K562 (cell line): ENCODE measurements around the gene TMEM87A. TPM values are rescaled to one million over a fixed set of nuclear protein-coding genes. Genes with fewer than 3 reads are reported as not detected.

ENCODE experiments used
- ARHGAP35 ChIP-seq: fragments of 450-650 bp; IDR thresholded peaks from 2 replicates; pipeline ENCODE4 v1.6.1; 2018; ENCODE audit not compliant: partially characterized antibody
- CC2D1A ChIP-seq: fragments of 450-650 bp; IDR thresholded peaks from 2 replicates; pipeline ENCODE4 v1.6.1; 2017; ENCODE audit warnings: mild to moderate bottlenecking
- FOSL1 ChIP-seq: fragments of 200-800 bp; sonication (Bioruptor generic); conservative IDR thresholded peaks from 2 replicates; pipeline ENCODE4 v1.6.1; 2016; ENCODE audit warnings: missing genetic modification characterization, missing compliant biosample characterization
- GATAD2B ChIP-seq: fragments of 450-650 bp; IDR thresholded peaks from 2 replicates; pipeline ENCODE4 v1.6.1; 2017; ENCODE audit warnings: mild to moderate bottlenecking, borderline replicate concordance
- GTF2E2 ChIP-seq: fragments of 200-800 bp; sonication (Bioruptor generic); IDR thresholded peaks from 2 replicates; pipeline ENCODE4 v1.6.1; 2016; ENCODE audit warnings: missing genetic modification characterization, missing compliant biosample characterization
- HCFC1 ChIP-seq: IDR thresholded peaks from 2 replicates; pipeline ENCODE4 v1.6.1; 2012; ENCODE audit warnings: low read depth, low read length, improper control_type of control experiment
- HMG20A ChIP-seq: fragments of 450-650 bp; formaldehyde crosslinking; conservative IDR thresholded peaks from 2 replicates; pipeline ENCODE4 v1.4.0; 2020; ENCODE audit warnings: mild to moderate bottlenecking, mixed read lengths
- ILK ChIP-seq: fragments of 450-650 bp; IDR thresholded peaks from 2 replicates; pipeline ENCODE4 v1.6.1; 2016; ENCODE audit warnings: missing genetic modification characterization, low read depth, mild to moderate bottlenecking, missing compliant biosample characterization, moderate library complexity, borderline replicate concordance
- KDM1A ChIP-seq, 2 experiments: fragments of 450-650 bp; IDR thresholded peaks; 2 replicates each; pipeline ENCODE4 v1.6.1; 2016; ENCODE audit warnings: mild to moderate bottlenecking in 2 of 2
- MBD1 ChIP-seq: fragments of 250-450 bp; sonication (Bioruptor Pico); IDR thresholded peaks from 2 replicates; pipeline ENCODE4 v1.8.0; 2022; ENCODE audit warnings: inconsistent platforms
- NR2C2 ChIP-seq, 2 experiments: fragments of 200-800 bp in 1 of 2; sonication (Bioruptor generic) in 1 of 2; sonication (generic) in 1 of 2; formaldehyde crosslinking in 1 of 2; IDR thresholded peaks; 2 replicates each; pipeline versions ENCODE4 v1.6.1 to v1.8.0; 2016 to 2022; ENCODE audit warnings: mild to moderate bottlenecking in 1 of 2, missing compliant biosample characterization in 1 of 2, missing genetic modification characterization in 1 of 2, missing genetic modification reagents in 1 of 2
- NRF1 ChIP-seq, 2 experiments: fragments of 450-650 bp; IDR thresholded peaks in 1 of 2; conservative IDR thresholded peaks in 1 of 2; 2 replicates each; pipeline ENCODE4 v1.6.1; 2014; ENCODE audit warnings: mild to moderate bottlenecking in 2 of 2
- RB1 ChIP-seq: fragments of 450-650 bp; IDR thresholded peaks from 2 replicates; pipeline ENCODE4 v1.6.1; 2017; ENCODE audit warnings: low read depth, mild to moderate bottlenecking
- RBM34 ChIP-seq: fragments of 200-400 bp; formaldehyde crosslinking; IDR thresholded peaks from 2 replicates; pipeline ENCODE4 v1.6.1; 2018; ENCODE audit warnings: low read length, borderline replicate concordance; ENCODE audit not compliant: insufficient read depth
- TBP ChIP-seq: optimal IDR thresholded peaks from 2 replicates; pipeline ENCODE3; 2011; ENCODE audit warnings: low read depth, low read length, improper control_type of control experiment
- ZBTB17 ChIP-seq: fragments of 450-650 bp; formaldehyde crosslinking; IDR thresholded peaks from 2 replicates; pipeline ENCODE4 v1.4.0; 2020; ENCODE audit warnings: mild to moderate bottlenecking
- polyA plus RNA-seq, 8 experiments: library from polyadenylated mRNA; depleted of rRNA in 4 of 8; stranded (reverse) in 5 of 8; unstranded in 3 of 8; fragments of >200 nt; fragmentation: Nextera tagmentation in 2 of 8; fragmentation: Illumina TruSeq in 1 of 8; extraction: Ambion mirVana in 2 of 8; extraction: Trizol in 1 of 8; gene quantifications; 2 replicates each; pipeline versions ENCODE4 v1.2.1 to v1.2.3, GENCODE V29; 2011 to 2014; ENCODE audit warnings: inconsistent platforms in 1 of 8, missing spikeins in 1 of 8
- total RNA-seq, 7 experiments: library from RNA; depleted of rRNA in 6 of 7; stranded (reverse); fragments of >200 nt in 6 of 7; fragmentation: Illumina TruSeq in 2 of 7; extraction: Trizol in 2 of 7; gene quantifications; 2 replicates each; pipeline versions ENCODE4 v1.2.1 to v1.2.3, GENCODE V29; 2011 to 2021; ENCODE audit warnings: low replicate concordance in 1 of 7
- TF ChIP-seq, protein P1 (sequence below), 2 experiments: fragments of 450-650 bp in 1 of 2; IDR thresholded peaks; 2 replicates each; pipeline ENCODE4 v1.6.1; 2011 to 2017; ENCODE audit warnings: low read depth in 2 of 2, antibody characterized with exemption in 1 of 2, borderline replicate concordance in 1 of 2, low read length in 1 of 2, mild to moderate bottlenecking in 1 of 2, mixed read lengths in 1 of 2; ENCODE audit not compliant: control insufficient read depth in 1 of 2
- TF ChIP-seq, protein P2 (sequence below), 2 experiments: fragments of 450-650 bp; conservative IDR thresholded peaks; 2 replicates each; pipeline ENCODE4 v1.6.1; 2017; ENCODE audit warnings: mild to moderate bottlenecking in 2 of 2, moderate library complexity in 2 of 2
- TF ChIP-seq, protein P3 (sequence below): fragments of 450-650 bp; IDR thresholded peaks from 2 replicates; pipeline ENCODE4 v1.6.1; 2016

TMEM87A gene
- total and polyA plus RNA-seq, 9 of the 15 experiments (the other 6 are each of a cell fraction or from before 2014, with no cell fraction given), result 16.6 to 43.3 (median 29.6) TPM

- TF ChIP-seq, protein P1, sequence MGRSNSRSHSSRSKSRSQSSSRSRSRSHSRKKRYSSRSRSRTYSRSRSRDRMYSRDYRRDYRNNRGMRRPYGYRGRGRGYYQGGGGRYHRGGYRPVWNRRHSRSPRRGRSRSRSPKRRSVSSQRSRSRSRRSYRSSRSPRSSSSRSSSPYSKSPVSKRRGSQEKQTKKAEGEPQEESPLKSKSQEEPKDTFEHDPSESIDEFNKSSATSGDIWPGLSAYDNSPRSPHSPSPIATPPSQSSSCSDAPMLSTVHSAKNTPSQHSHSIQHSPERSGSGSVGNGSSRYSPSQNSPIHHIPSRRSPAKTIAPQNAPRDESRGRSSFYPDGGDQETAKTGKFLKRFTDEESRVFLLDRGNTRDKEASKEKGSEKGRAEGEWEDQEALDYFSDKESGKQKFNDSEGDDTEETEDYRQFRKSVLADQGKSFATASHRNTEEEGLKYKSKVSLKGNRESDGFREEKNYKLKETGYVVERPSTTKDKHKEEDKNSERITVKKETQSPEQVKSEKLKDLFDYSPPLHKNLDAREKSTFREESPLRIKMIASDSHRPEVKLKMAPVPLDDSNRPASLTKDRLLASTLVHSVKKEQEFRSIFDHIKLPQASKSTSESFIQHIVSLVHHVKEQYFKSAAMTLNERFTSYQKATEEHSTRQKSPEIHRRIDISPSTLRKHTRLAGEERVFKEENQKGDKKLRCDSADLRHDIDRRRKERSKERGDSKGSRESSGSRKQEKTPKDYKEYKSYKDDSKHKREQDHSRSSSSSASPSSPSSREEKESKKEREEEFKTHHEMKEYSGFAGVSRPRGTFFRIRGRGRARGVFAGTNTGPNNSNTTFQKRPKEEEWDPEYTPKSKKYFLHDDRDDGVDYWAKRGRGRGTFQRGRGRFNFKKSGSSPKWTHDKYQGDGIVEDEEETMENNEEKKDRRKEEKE (IDR thresholded peaks at IDR 0.05; ENCODE audit: borderline replicate concordance in 1 of 2, control insufficient read depth in 1 of 2, low read depth in 2 of 2, low read length in 1 of 2), result no peak
- 0 out of 2 replicates have a peak, but pooled peaks have one; percentile 18 for TF ChIP-seq CC2D1A
- TF ChIP-seq ARHGAP35, result no peak
- TF ChIP-seq HMG20A (CRISPR knock-in tag), result no peak
- TF ChIP-seq ZBTB17 (CRISPR knock-in tag), result peak; percentile 82
- TF ChIP-seq NRF1 (conservative IDR thresholded peaks at IDR 0.05 in 1 of 2, IDR thresholded peaks at IDR 0.05 in 1 of 2), result no peak
- TF ChIP-seq, protein P2, sequence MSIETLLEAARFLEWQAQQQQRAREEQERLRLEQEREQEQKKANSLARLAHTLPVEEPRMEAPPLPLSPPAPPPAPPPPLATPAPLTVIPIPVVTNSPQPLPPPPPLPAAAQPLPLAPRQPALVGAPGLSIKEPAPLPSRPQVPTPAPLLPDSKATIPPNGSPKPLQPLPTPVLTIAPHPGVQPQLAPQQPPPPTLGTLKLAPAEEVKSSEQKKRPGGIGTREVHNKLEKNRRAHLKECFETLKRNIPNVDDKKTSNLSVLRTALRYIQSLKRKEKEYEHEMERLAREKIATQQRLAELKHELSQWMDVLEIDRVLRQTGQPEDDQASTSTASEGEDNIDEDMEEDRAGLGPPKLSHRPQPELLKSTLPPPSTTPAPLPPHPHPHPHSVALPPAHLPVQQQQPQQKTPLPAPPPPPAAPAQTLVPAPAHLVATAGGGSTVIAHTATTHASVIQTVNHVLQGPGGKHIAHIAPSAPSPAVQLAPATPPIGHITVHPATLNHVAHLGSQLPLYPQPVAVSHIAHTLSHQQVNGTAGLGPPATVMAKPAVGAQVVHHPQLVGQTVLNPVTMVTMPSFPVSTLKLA (conservative IDR thresholded peaks at IDR 0.05), result peak in 1 of 2 experiments; percentile 68; a peak in 1 of 4 replicates
- TF ChIP-seq TBP, result peak; percentile 40
- TF ChIP-seq HCFC1, result peak; percentile 48; the same call in 1 of the 2 replicates
- TF ChIP-seq MBD1 (CRISPR knock-in tag), result no peak
- no peak for TF ChIP-seq GTF2E2 (tag)
- no peak for TF ChIP-seq RBM34
- no peak for TF ChIP-seq FOSL1
- TF ChIP-seq NR2C2 (CRISPR knock-in tag; IDR thresholded peaks at IDR 0.05), result no peak
- peak; percentile 14; the same call in 1 of the 2 replicates for TF ChIP-seq NR2C2 (tag; IDR thresholded peaks at IDR 0.05)
- no peak for TF ChIP-seq KDM1A (IDR thresholded peaks at IDR 0.05)
- TF ChIP-seq GATAD2B, result no peak
- TF ChIP-seq RB1, result peak; percentile 68
- no peak for TF ChIP-seq ILK (tag)
- TF ChIP-seq, protein P3, sequence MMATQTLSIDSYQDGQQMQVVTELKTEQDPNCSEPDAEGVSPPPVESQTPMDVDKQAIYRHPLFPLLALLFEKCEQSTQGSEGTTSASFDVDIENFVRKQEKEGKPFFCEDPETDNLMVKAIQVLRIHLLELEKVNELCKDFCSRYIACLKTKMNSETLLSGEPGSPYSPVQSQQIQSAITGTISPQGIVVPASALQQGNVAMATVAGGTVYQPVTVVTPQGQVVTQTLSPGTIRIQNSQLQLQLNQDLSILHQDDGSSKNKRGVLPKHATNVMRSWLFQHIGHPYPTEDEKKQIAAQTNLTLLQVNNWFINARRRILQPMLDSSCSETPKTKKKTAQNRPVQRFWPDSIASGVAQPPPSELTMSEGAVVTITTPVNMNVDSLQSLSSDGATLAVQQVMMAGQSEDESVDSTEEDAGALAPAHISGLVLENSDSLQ, result peak; percentile 55
These were observed 65.3 kb downstream of the TMEM87A start, which contains the start of gene VPS39 (continued) for GRCh38 chr15:42207674-42208579.
